Upper lobe of left lung (tissue), 4 donors: ENCODE data around the gene ITSN2.

Experiments
- POLR2A ChIP-seq, 4 donors: fragments of 450-650 bp; IDR thresholded peaks; one replicate each; pipeline ENCODE4 v1.5.1; 2016 to 2017; ENCODE audit warnings: antibody characterized with exemption in 4 of 4, mild to moderate bottlenecking in 2 of 4
- TF ChIP-seq, protein P1 (sequence below), 6 experiments: fragments of 450-650 bp in 4 of 6; fragments of 200-600 bp in 2 of 6; sonication (generic) in 2 of 6; IDR thresholded peaks; one replicate each; pipeline ENCODE4 v1.5.1; 2016 to 2019; ENCODE audit warnings: antibody characterized with exemption in 6 of 6

DNA sequence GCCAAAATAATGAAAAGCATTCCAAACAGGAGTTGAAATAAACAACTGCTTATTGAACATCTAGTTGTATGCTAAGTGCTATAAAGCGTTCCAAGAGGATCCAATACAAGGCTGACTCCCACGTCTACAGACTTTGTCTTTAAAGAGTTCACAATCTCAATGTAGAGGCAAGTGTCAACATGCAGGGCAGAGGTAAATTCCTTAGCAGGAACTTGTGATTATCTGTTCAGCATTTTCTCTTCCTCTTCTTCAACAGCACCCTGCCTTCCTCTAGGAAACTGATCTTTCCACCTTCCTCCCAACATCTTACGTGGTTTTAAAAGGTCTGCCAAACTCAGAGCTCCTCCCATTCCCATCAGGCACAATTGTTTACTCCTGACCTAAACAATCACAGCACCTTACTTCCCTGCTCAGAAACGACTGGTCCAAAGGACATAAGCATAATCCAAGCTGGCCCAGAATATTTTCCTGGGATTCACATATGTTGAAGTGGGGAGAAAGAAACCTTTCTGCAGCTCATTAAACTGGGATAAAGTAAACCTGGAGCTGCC is 83.9 kb downstream of the ITSN2 start:
- TF ChIP-seq, protein P1, sequence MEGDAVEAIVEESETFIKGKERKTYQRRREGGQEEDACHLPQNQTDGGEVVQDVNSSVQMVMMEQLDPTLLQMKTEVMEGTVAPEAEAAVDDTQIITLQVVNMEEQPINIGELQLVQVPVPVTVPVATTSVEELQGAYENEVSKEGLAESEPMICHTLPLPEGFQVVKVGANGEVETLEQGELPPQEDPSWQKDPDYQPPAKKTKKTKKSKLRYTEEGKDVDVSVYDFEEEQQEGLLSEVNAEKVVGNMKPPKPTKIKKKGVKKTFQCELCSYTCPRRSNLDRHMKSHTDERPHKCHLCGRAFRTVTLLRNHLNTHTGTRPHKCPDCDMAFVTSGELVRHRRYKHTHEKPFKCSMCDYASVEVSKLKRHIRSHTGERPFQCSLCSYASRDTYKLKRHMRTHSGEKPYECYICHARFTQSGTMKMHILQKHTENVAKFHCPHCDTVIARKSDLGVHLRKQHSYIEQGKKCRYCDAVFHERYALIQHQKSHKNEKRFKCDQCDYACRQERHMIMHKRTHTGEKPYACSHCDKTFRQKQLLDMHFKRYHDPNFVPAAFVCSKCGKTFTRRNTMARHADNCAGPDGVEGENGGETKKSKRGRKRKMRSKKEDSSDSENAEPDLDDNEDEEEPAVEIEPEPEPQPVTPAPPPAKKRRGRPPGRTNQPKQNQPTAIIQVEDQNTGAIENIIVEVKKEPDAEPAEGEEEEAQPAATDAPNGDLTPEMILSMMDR (IDR thresholded peaks at IDR 0.05): no peak
- TF ChIP-seq POLR2A (IDR thresholded peaks at IDR 0.05): no peak
